ENCODE data around the gene IFT88.

GRCh38 chr13:20594280-20594679 lies 27.3 kb downstream of the IFT88 start:
- no peak for TF ChIP-seq POLR2A (IDR thresholded peaks at IDR 0.05; ENCODE audit: low read depth, low read length)
- TF ChIP-seq POLR2AphosphoS5 (IDR thresholded peaks at IDR 0.05; ENCODE audit: low read depth, low read length) = no peak
- TF ChIP-seq TAF1 (IDR thresholded peaks at IDR 0.05; ENCODE audit: borderline replicate concordance, low read depth, low read length) = no peak
